AG09309 (cell line): ENCODE measurements around the gene CTF1.
A peak's percentile ranks its signal among the peaks of the same experiment; 100 is the strongest.
"Not testable (repeated sequence)": the region's sequence is repeated elsewhere in the genome, so short reads cannot be mapped to it uniquely, and the experiment has no call there.

Experiments used
- DNase-seq: peaks from one replicate; pipeline ENCODE4 v3.0.0-alpha.2; 2010; ENCODE audit warnings: low read depth
- H3K4me3 ChIP-seq: 2 replicates; pipeline ENCODE4 v1.5.1; 2011; ENCODE audit warnings: mild to moderate bottlenecking, low read depth, low read length, moderate library complexity; ENCODE audit not compliant: control insufficient read depth
- TF ChIP-seq, protein P1 (sequence below): IDR thresholded peaks from 2 replicates; pipeline ENCODE4 v1.5.1; 2011; ENCODE audit warnings: mild to moderate bottlenecking, low read depth, low read length, inconsistent platforms; ENCODE audit not compliant: insufficient read depth, control insufficient read depth; ENCODE audit errors: missing control alignments

CTF1 gene

DNA sequence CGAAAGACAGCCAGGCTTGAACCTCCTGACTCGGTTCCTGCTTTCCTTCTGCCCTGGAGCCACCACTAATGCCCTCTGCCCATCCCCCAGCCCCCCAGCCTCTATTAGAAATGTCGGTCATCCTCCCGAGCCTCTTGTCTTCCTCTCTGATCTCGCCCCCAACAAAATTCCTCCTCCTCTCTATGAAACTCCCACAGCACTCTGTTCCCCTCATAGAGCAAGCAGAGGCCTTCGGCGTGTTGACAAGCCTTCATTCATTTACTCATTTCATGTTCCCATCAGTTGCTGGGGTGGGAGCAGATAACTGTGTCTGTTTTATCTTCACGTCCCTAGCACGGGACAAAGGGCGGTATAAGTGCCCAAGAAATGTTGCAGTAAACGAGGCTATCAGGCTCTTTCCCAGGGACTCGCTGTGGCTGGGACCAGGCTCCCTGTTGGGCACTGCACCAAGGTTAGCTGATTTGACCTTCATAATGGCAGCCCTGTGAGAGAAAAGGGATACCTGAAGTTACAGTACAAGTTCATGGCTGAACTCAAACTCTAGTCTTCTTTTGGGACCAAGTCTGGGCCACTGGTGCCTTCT lies 34.7 kb downstream of the CTF1 start:
- TF ChIP-seq, protein P1, sequence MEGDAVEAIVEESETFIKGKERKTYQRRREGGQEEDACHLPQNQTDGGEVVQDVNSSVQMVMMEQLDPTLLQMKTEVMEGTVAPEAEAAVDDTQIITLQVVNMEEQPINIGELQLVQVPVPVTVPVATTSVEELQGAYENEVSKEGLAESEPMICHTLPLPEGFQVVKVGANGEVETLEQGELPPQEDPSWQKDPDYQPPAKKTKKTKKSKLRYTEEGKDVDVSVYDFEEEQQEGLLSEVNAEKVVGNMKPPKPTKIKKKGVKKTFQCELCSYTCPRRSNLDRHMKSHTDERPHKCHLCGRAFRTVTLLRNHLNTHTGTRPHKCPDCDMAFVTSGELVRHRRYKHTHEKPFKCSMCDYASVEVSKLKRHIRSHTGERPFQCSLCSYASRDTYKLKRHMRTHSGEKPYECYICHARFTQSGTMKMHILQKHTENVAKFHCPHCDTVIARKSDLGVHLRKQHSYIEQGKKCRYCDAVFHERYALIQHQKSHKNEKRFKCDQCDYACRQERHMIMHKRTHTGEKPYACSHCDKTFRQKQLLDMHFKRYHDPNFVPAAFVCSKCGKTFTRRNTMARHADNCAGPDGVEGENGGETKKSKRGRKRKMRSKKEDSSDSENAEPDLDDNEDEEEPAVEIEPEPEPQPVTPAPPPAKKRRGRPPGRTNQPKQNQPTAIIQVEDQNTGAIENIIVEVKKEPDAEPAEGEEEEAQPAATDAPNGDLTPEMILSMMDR, result no peak
- no peak overlapping the region for H3K4me3 ChIP-seq

DNA sequence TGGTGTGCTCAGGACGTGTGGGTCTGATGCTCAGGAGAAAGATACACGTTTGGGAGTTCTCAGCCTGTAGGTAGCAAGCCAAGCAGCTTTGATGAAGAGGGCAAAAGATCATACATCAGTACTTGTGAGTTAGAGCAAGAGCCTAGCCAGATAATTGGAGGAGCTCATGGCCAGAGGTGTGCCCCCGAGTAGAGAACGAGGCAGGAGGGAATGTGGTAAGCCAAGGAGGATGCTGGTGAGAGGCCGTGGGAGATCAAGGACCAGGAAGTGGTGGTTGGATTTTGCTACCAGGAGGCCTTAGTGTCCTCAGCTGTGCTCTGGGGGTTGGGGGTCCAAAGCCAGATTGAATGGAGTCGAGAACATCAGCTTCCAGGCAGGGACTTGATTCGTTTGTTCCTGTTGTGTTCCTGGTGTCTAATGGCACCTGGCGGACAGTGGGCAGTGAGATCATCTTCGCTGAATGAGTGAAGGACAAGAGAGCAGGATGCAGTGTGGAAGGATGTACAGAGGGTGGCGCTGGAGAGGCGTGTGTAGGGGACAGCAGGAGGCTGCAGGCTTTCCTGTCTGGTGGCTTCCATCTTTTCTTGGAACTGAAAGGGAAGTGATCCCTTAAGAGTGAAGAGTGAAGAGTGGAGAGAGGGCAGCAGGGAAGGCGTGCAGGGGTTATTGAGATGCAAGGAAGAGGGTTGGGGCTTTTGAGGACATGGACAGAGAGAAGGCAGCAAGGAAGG lies 38.6 kb downstream of the CTF1 start:
- no peak overlapping the region for H3K4me3 ChIP-seq
- TF ChIP-seq, protein P1, result peak; percentile 67
- no peak for DNase-seq

More for the DNA sequence above, 34.7 kb downstream of the CTF1 start:
- no peak for DNase-seq

DNA sequence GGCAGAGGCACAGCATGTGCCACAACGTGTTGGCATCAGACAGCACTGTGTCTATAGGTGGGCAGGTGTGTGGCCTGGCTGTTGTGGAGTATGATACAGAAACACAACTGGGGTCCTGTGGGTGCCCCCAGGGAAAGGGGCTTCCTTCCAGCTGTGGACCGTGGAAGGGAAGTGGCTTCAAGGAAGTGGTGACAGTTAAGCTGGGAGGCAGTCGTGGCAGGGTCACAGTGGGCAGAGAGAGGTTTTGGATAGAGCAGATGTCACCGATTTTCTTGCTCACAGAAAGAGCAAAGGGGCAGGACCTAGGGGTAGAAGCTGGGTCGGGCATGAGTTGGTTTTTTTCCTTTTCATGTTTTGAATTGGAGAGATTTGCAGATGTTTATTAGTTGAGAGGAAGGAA lies 41.3 kb downstream of the CTF1 start:
- TF ChIP-seq, protein P1, result peak; percentile 3
- H3K4me3 ChIP-seq, result no peak overlapping the region
- DNase-seq, result no peak

DNA sequence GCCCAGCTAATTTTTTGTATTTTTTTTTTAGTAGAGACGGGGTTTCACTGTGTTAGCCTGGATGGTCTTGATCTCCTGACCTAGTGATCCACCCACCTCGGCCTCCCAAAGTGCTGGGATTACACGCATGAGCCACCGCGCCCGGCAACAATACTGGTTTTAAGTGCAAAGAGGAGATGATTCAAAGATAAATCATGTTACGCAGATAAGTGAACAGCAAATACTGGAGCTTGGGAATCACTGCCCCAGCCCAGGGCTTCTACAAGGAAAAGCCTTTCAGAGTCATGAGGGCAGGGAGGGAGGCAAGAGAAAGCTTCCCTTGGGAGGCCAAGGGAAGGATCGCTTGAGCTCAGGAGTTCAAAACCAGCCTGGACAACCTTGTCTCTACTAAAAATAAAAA lies 43.2 kb downstream of the CTF1 start:
- H3K4me3 ChIP-seq, DNase-seq: not testable (repeated sequence)

DNA sequence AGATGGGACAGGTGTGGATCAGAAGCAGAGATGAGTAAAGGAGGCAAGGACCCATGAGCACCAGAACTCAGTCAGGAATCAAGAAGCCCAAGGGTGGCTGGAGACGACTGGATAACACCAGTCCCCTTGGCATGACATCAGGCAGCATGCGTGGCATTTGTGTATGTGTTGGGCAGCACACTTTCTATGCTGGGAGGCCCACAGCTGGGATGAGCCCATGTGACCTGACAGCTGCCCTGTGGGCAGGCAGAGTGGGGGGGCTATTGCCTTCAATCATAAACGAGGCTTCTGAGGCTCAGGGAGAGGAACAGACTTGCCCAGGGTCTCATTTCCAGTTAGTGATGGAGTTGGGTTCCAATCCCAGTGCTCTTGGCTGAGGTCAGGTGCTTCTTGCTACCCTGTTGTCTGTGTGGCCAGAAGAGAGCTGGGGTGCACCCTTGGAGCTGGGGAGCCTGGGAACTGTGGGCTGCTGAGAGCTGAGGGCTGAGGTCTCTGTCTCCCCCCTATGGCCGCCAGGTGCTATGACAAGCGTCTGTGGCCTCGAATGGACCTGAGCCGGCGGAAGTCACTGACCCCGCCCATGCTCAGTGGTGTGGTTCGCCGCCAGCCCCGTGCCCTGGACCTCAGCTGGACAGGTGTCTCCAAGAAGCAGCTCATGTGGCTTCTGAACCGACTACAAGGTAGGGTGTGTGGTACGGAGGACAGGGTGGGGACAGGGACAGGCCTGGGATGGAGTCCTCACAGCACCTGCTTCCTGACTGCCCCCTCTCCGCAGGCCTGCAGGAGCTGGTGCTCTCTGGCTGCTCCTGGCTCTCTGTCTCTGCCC lies 45.4 kb downstream of the CTF1 start:
- no peak for DNase-seq
- H3K4me3 ChIP-seq, result no peak overlapping the region
- TF ChIP-seq, protein P1, result peak; percentile 90

DNA sequence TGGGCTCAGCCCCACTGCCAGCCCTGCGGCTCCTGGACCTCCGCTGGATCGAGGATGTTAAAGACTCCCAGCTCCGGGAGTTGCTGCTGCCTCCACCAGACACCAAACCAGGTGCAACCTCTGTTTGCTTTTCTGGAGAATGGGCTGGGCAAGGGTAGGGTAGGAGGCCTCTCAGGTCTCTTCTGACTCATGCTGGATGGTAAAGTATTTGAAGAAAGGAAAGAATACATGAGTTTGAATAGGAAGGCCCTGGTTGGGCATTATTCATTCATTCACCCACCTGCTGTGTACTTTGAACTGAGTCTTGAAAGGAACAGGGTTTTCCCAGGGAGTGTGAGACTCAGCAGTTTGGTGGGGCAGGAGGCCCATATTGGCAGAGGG lies 46.0 kb downstream of the CTF1 start:
- TF ChIP-seq, protein P1, result no peak
- no peak overlapping the region for H3K4me3 ChIP-seq
- no peak for DNase-seq

DNA sequence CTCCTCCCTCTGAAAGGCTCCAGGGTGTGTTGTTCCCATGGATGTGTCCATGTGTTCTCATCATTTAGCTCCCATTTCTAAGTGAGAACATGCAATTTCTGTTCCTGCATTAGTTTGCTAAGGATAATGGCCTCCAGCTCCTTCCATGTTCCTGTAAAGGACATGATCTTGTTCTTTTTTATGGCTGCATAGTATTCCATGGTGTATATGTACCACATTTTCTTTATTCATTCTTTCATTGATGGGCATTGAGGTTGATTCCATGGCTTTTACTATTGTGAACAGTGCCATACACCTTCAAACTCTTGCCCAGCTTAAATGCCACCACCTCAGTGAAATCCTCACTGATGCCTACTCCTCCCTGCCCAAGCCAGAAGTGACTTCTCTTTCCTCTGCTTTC lies 47.9 kb downstream of the CTF1 start:
- no peak overlapping the region for H3K4me3 ChIP-seq
- DNase-seq, result no peak
- TF ChIP-seq, protein P1, result no peak
